HepG2 (cell line): ENCODE results near the gene ZNF23. TPM values are rescaled to one million over a fixed set of nuclear protein-coding genes. Genes with fewer than 3 reads are reported as not detected.

Source experiments
- ATAC-seq: fragments of 200-7000 bp; cut with Tn5 transposase; 3 replicates; pipeline ENCODE4 v1.9.1; 2020; ENCODE audit warnings: mild to moderate bottlenecking, moderate library complexity
- BruUV-seq: library from RNA; stranded (reverse); fragments of 400-500 nt; replicated peaks from 2 replicates; lab custom pipeline; 2021; lab: Mats Ljungman, UMichigan
- CTCF ChIA-PET: fragments of 300-600 bp; formaldehyde crosslinking; extraction: SDS; loops from one replicate; lab custom pipeline; 2021; ENCODE audit warnings: low total read pairs, inconsistent platforms, low intra/inter-chr PET ratio; lab: Yijun Ruan, JAX
- POLR2A ChIA-PET: fragments of 350-600 bp; sonication (Branson Sonifier 250); formaldehyde crosslinking; loops from one replicate; lab custom pipeline; 2020; ENCODE audit warnings: antibody characterized with exemption, inconsistent platforms; lab: Yijun Ruan, JAX
- DNase-seq: peaks from one replicate; pipeline ENCODE4 v3.0.0-alpha.2; 2015; ENCODE audit warnings: low spot score
- FAIRE-seq: peaks from 3 replicates; lab custom pipeline; 2011; peaks lifted over from hg19 to GRCh38; lab: Jason Lieb, UNC
- H2AFZ ChIP-seq: one replicate; pipeline ENCODE4 v1.6.1; 2011; ENCODE audit warnings: low read length, inconsistent platforms
- H3K27ac ChIP-seq: fragments of 300-600 bp; 3 replicates; pipeline ENCODE4 v1.8.0; 2011; ENCODE audit warnings: mixed run types, mild to moderate bottlenecking, mixed read lengths, low read length, inconsistent platforms; ENCODE audit not compliant: insufficient read depth; ENCODE audit errors: extremely low read length
- H3K27me3 ChIP-seq, 2 experiments: fragments of 200-600 bp in 1 of 2; 2 replicates in 1 of 2; 3 replicates in 1 of 2; pipeline versions ENCODE4 v1.6.0 to v1.8.0; 2011; ENCODE audit warnings: low read length in 2 of 2, mild to moderate bottlenecking in 2 of 2, moderate library complexity in 2 of 2, inconsistent platforms in 1 of 2; ENCODE audit not compliant: insufficient read depth in 2 of 2, control insufficient read depth in 1 of 2
- H3K36me3 ChIP-seq, 2 experiments: fragments of 200-600 bp in 1 of 2; replicated peaks in 1 of 2; 2 replicates in 1 of 2; 3 replicates in 1 of 2; pipeline versions ENCODE4 v1.5.1 to v1.8.0; 2011; ENCODE audit warnings: low read length in 2 of 2, inconsistent platforms in 1 of 2; ENCODE audit not compliant: insufficient read depth in 2 of 2, control insufficient read depth in 1 of 2
- H3K4me1 ChIP-seq: 2 replicates; pipeline ENCODE4 v1.5.1; 2012; ENCODE audit warnings: low read length, inconsistent platforms; ENCODE audit not compliant: insufficient read depth
- H3K4me2 ChIP-seq: 2 replicates; pipeline ENCODE4 v1.6.0; 2011; ENCODE audit warnings: low read depth, low read length, inconsistent platforms
- H3K4me3 ChIP-seq, 3 experiments: fragments of 200-600 bp in 1 of 3; sonication (generic), shearing (Covaris generic) in 1 of 3; replicated peaks in 1 of 3; 2 replicates each; pipeline ENCODE4 v1.5.1; 2011 to 2016; ENCODE audit warnings: low read length in 3 of 3, inconsistent platforms in 2 of 3, low read depth in 2 of 3, mild to moderate bottlenecking in 2 of 3, control low read depth in 1 of 3, mixed read lengths in 1 of 3; ENCODE audit not compliant: insufficient read depth in 1 of 3
- H3K79me2 ChIP-seq: one replicate; pipeline ENCODE4 v1.6.1; 2011; ENCODE audit warnings: low read length, inconsistent platforms; ENCODE audit not compliant: insufficient read depth
- H3K9ac ChIP-seq: 2 replicates; pipeline ENCODE4 v1.6.0; 2011; ENCODE audit warnings: mild to moderate bottlenecking, low read depth, low read length, inconsistent platforms; ENCODE audit not compliant: insufficient read depth
- H3K9me3 ChIP-seq: 2 replicates; pipeline ENCODE4 v1.5.1; 2012; ENCODE audit warnings: mild to moderate bottlenecking, low read length
- H4K20me1 ChIP-seq: 2 replicates; pipeline ENCODE4 v1.6.0; 2011; ENCODE audit warnings: inconsistent platforms, mild to moderate bottlenecking, low read length, moderate library complexity; ENCODE audit not compliant: insufficient read depth
- GZF1 ChIP-seq: sonication (generic); formaldehyde crosslinking; IDR thresholded peaks from 2 replicates; pipeline ENCODE4 v1.5.1; 2020; ENCODE audit warnings: mild to moderate bottlenecking, missing genetic modification reagents
- JDP2 ChIP-seq: sonication (generic); formaldehyde crosslinking; IDR thresholded peaks from 2 replicates; pipeline ENCODE4 v1.8.1; 2022; ENCODE audit warnings: missing genetic modification reagents, borderline replicate concordance
- POLR2AphosphoS5 ChIP-seq: IDR thresholded peaks from 2 replicates; pipeline ENCODE4 v1.6.1; 2012; ENCODE audit warnings: low read depth, low read length
- RFX5 ChIP-seq: IDR thresholded peaks from 2 replicates; pipeline ENCODE4 v1.6.1; 2011; ENCODE audit warnings: low read depth, low read length, improper control_type of control experiment
- STAG1 ChIP-seq: sonication (generic); formaldehyde crosslinking; IDR thresholded peaks from 2 replicates; pipeline ENCODE4 v1.4.0; 2020; ENCODE audit warnings: missing genetic modification reagents
- ZFP36L1 ChIP-seq: sonication (generic); formaldehyde crosslinking; IDR thresholded peaks from 2 replicates; pipeline ENCODE4 v1.8.0; 2022; ENCODE audit warnings: mild to moderate bottlenecking, missing genetic modification reagents, moderate library complexity
- ZNF747 ChIP-seq: sonication (generic); formaldehyde crosslinking; IDR thresholded peaks from 2 replicates; pipeline ENCODE4 v1.8.1; 2023; ENCODE audit warnings: missing genetic modification reagents, mild to moderate bottlenecking, borderline replicate concordance
- WGBS: methylation state at CpG from one replicate; pipeline ENCODE4 v1.1.6; 2017; ENCODE audit warnings: low lambda C conversion rate; 5-methylcytosine and 5-hydroxymethylcytosine counted together
- in situ Hi-C: cut with HindIII; loops from 2 replicates; pipeline ENCODE4 v1.10.0; 2017; ENCODE audit warnings: low pct_unique_long_range_greater_than_20kb; ENCODE audit not compliant: extremely low pct_ligation_motif_present
- intact Hi-C: fragments of 100-400 bp; cut with micrococcal nuclease; formaldehyde crosslinking; loops from one replicate; pipeline ENCODE4 v1.10.0; 2022; ENCODE audit not compliant: unreplicated experiment
- polyA plus RNA-seq, 8 experiments: library from polyadenylated mRNA; depleted of rRNA in 3 of 8; stranded (reverse) in 7 of 8; unstranded in 1 of 8; fragments of >200 nt; fragmentation: Illumina TruSeq in 4 of 8; extraction: Trizol in 4 of 8; gene quantifications; 2 replicates each; pipeline versions ENCODE4 v1.2.1 to v1.2.3, GENCODE V29; 2011 to 2016; ENCODE audit warnings: low read depth in 4 of 8, missing spikeins in 1 of 8, mixed read lengths in 1 of 8; ENCODE audit not compliant: insufficient read depth in 1 of 8
- total RNA-seq, 5 experiments: library from RNA; depleted of rRNA; stranded (reverse); fragments of >200 nt; fragmentation: Illumina TruSeq; extraction: Trizol; gene quantifications; 2 replicates each; pipeline ENCODE4 v1.2.3, GENCODE V29; 2016; ENCODE audit warnings: low read depth in 1 of 5
- TF ChIP-seq, protein P1 (sequence below): sonication (generic); formaldehyde crosslinking; IDR thresholded peaks from 2 replicates; pipeline ENCODE4 v1.4.0; 2020; ENCODE audit warnings: missing genetic modification reagents
- TF ChIP-seq, protein P2 (sequence below): sonication (generic); formaldehyde crosslinking; IDR thresholded peaks from 2 replicates; pipeline ENCODE4 v1.8.1; 2023; ENCODE audit warnings: mild to moderate bottlenecking, inconsistent platforms, moderate library complexity, missing genetic modification reagents, borderline replicate concordance
- TF ChIP-seq, protein P3 (sequence below): sonication (generic); formaldehyde crosslinking; IDR thresholded peaks from 2 replicates; pipeline ENCODE4 v1.5.0; 2020; ENCODE audit warnings: mild to moderate bottlenecking, low read depth, missing genetic modification reagents, borderline replicate concordance
- TF ChIP-seq, protein P4 (sequence below): sonication (generic); formaldehyde crosslinking; IDR thresholded peaks from 2 replicates; pipeline ENCODE4 v1.4.0; 2020; ENCODE audit warnings: missing genetic modification reagents, low read depth, mild to moderate bottlenecking, borderline replicate concordance
- TF ChIP-seq, protein P5 (sequence below): IDR thresholded peaks from 2 replicates; pipeline ENCODE4 v1.6.1; 2016
- TF ChIP-seq, protein P6 (sequence below): sonication (generic); formaldehyde crosslinking; IDR thresholded peaks from 2 replicates; pipeline ENCODE4 v1.4.0; 2020; ENCODE audit warnings: mild to moderate bottlenecking, missing genetic modification reagents

Gene ZNF23
- total and polyA plus RNA-seq, 2 of the 13 experiments (the other 11 are each of a cell fraction or from before 2014, with no cell fraction given), result 8.6 to 12.2 TPM

DNA sequence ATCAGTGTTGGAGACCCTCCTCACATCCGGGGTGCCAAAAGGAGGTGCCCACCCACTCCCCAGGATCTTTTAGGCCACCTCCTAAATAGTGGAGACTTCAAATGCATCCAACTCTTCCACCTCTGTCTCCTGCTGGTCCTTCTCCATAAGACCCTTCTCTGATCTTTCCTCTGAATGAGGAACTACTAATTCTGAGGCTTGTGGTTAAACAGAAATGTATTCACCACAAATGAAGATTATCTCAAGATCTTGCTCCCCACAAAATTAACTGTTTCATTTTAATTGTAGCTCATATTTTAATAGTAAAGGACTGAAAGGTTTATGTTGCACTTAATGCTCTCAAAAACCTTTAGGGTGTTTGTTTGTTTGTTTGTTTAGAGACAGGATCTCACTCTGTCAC lies 54.3 kb downstream of the ZNF23 start (continued):
- TF ChIP-seq, protein P1, sequence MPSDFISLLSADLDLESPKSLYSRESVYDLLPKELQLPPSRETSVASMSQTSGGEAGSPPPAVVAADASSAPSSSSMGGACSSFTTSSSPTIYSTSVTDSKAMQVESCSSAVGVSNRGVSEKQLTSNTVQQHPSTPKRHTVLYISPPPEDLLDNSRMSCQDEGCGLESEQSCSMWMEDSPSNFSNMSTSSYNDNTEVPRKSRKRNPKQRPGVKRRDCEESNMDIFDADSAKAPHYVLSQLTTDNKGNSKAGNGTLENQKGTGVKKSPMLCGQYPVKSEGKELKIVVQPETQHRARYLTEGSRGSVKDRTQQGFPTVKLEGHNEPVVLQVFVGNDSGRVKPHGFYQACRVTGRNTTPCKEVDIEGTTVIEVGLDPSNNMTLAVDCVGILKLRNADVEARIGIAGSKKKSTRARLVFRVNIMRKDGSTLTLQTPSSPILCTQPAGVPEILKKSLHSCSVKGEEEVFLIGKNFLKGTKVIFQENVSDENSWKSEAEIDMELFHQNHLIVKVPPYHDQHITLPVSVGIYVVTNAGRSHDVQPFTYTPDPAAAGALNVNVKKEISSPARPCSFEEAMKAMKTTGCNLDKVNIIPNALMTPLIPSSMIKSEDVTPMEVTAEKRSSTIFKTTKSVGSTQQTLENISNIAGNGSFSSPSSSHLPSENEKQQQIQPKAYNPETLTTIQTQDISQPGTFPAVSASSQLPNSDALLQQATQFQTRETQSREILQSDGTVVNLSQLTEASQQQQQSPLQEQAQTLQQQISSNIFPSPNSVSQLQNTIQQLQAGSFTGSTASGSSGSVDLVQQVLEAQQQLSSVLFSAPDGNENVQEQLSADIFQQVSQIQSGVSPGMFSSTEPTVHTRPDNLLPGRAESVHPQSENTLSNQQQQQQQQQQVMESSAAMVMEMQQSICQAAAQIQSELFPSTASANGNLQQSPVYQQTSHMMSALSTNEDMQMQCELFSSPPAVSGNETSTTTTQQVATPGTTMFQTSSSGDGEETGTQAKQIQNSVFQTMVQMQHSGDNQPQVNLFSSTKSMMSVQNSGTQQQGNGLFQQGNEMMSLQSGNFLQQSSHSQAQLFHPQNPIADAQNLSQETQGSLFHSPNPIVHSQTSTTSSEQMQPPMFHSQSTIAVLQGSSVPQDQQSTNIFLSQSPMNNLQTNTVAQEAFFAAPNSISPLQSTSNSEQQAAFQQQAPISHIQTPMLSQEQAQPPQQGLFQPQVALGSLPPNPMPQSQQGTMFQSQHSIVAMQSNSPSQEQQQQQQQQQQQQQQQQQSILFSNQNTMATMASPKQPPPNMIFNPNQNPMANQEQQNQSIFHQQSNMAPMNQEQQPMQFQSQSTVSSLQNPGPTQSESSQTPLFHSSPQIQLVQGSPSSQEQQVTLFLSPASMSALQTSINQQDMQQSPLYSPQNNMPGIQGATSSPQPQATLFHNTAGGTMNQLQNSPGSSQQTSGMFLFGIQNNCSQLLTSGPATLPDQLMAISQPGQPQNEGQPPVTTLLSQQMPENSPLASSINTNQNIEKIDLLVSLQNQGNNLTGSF (CRISPR knock-in tag), result no peak
- no peak for TF ChIP-seq STAG1 (CRISPR knock-in tag)
- TF ChIP-seq JDP2 (CRISPR knock-in tag), result no peak
- TF ChIP-seq, protein P2, sequence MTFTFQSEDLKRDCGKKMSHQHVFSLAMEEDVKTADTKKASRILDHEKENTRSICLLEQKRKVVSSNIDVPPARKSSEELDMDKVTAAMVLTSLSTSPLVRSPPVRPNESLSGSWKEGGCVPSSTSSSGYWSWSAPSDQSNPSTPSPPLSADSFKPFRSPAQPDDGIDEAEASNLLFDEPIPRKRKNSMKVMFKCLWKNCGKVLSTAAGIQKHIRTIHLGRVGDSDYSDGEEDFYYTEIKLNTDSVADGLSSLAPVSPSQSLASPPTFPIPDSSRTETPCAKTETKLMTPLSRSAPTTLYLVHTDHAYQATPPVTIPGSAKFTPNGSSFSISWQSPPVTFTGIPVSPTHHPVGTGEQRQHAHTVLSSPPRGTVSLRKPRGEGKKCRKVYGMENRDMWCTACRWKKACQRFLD (CRISPR knock-in tag), result no peak
- TF ChIP-seq ZFP36L1 (CRISPR knock-in tag), result no peak

DNA sequence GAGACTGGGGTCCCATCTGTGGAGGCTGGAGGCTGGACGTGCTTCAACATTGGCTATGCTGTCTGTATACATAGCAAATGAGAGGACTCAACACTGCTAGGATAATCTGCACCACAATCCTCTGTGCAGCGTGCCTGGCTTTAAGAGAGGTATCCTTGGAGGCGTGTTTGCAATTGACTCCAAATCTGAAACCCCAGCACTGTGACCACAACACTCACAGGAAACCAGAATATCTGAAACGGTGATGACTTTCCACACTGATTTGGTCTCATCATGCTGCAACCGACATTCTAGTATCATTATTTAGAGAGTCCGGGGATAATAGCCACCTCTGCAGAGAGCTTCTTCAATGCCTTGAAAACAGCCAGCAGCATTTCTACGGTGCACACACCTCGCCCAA lies 55.3 kb downstream of the ZNF23 start:
- CTCF ChIA-PET, result no interaction called here
- POLR2A ChIA-PET, result no interaction called here
- no peak for TF ChIP-seq ZNF747 (CRISPR knock-in tag)
- TF ChIP-seq, protein P3, sequence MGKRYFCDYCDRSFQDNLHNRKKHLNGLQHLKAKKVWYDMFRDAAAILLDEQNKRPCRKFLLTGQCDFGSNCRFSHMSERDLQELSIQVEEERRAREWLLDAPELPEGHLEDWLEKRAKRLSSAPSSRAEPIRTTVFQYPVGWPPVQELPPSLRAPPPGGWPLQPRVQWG, result no peak
- TF ChIP-seq, protein P4, sequence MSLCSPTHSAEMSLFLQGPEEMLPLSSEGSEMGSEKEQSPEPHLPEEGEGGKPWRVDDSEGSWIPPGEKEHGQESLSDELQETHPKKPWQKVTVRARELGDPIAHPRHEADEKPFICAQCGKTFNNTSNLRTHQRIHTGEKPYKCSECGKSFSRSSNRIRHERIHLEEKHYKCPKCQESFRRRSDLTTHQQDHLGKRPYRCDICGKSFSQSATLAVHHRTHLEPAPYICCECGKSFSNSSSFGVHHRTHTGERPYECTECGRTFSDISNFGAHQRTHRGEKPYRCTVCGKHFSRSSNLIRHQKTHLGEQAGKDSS (CRISPR knock-in tag), result no peak
- TF ChIP-seq GZF1 (CRISPR knock-in tag), result no peak
- no peak for TF ChIP-seq RFX5
- TF ChIP-seq, protein P5, sequence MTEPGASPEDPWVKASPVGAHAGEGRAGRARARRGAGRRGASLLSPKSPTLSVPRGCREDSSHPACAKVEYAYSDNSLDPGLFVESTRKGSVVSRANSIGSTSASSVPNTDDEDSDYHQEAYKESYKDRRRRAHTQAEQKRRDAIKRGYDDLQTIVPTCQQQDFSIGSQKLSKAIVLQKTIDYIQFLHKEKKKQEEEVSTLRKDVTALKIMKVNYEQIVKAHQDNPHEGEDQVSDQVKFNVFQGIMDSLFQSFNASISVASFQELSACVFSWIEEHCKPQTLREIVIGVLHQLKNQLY, result no peak
- TF ChIP-seq, protein P6, sequence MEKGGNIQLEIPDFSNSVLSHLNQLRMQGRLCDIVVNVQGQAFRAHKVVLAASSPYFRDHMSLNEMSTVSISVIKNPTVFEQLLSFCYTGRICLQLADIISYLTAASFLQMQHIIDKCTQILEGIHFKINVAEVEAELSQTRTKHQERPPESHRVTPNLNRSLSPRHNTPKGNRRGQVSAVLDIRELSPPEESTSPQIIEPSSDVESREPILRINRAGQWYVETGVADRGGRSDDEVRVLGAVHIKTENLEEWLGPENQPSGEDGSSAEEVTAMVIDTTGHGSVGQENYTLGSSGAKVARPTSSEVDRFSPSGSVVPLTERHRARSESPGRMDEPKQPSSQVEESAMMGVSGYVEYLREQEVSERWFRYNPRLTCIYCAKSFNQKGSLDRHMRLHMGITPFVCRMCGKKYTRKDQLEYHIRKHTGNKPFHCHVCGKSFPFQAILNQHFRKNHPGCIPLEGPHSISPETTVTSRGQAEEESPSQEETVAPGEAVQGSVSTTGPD (CRISPR knock-in tag), result no peak
- TF ChIP-seq POLR2AphosphoS5, result no peak

More for the DNA sequence above, 55.3 kb downstream of the ZNF23 start:
- Histone ChIP-seq H3K4me3 (no peak overlapping the region), H3K36me3 (no peaks in the 10 kb centered on the region), H3K79me2 (no peaks in the 10 kb centered on the region), H3K9me3 (no peaks in the 10 kb centered on the region), H3K4me1 (no peaks in the 10 kb centered on the region), H2AFZ (no peak overlapping the region), H3K9ac (no peak overlapping the region), H3K27ac (no peak overlapping the region), H3K27me3 (peaks cover 8 to 87% of the 10 kb centered on the region in 2 experiments), H3K4me2 (no peak overlapping the region), H4K20me1 (no peaks in the 10 kb centered on the region)
- no peak for ATAC-seq
- FAIRE-seq, result no peak
- intact Hi-C loops (no loop called here), in situ Hi-C loops (no loop called here)
- no peak for DNase-seq
- no TSS peak for BruUV-seq
- 20% methylated on average over 7 of the region's 8 CpGs for WGBS
